GM04504 (cell line): Measurements from ENCODE around the gene OPCML.
A peak's percentile ranks its signal among the peaks of the same experiment; 100 is the strongest.

ENCODE experiments used
- DNase-seq: peaks from one replicate; pipeline ENCODE4 v3.0.0-alpha.2; 2012; ENCODE audit warnings: low read depth

OPCML gene

GRCh38 chr11:133026952-133027351 lies 505.3 kb downstream of the OPCML start:
- no peak for DNase-seq

- DNase-seq, result no peak
Observed at GRCh38 chr11:133024301-133024700, 508.0 kb downstream of the OPCML start.

- DNase-seq, result no peak
Observed at GRCh38 chr11:133023232-133023631, 509.1 kb downstream of the OPCML start.

GRCh38 chr11:133021553-133021952 lies 510.7 kb downstream of the OPCML start:
- DNase-seq, result no peak

- no peak for DNase-seq
Observed at GRCh38 chr11:133020372-133020714, 512.0 kb downstream of the OPCML start.

- DNase-seq, result no peak
Observed at GRCh38 chr11:133019545-133020371, 512.5 kb downstream of the OPCML start.

- DNase-seq, result no peak
Observed at GRCh38 chr11:133015457-133015856, 516.8 kb downstream of the OPCML start.

- DNase-seq, result no peak
Observed at GRCh38 chr11:133014337-133014736, 518.0 kb downstream of the OPCML start.

GRCh38 chr11:133012803-133013202 lies 519.5 kb downstream of the OPCML start:
- no peak for DNase-seq

- no peak for DNase-seq
Observed at GRCh38 chr11:133011604-133012003, 520.7 kb downstream of the OPCML start.

GRCh38 chr11:133007027-133007584 lies 525.2 kb downstream of the OPCML start:
- DNase-seq, result no peak

- no peak for DNase-seq
Observed at GRCh38 chr11:133004369-133004768, 527.9 kb downstream of the OPCML start.

- DNase-seq, result no peak
Observed at GRCh38 chr11:132999516-132999915, 532.8 kb downstream of the OPCML start.

GRCh38 chr11:132999031-132999430 lies 533.3 kb downstream of the OPCML start:
- no peak for DNase-seq

- DNase-seq, result no peak
Observed at GRCh38 chr11:132997396-132997795, 534.9 kb downstream of the OPCML start.

GRCh38 chr11:132994966-132995365 lies 537.3 kb downstream of the OPCML start:
- DNase-seq, result no peak

GRCh38 chr11:132993991-132994502 lies 538.3 kb downstream of the OPCML start:
- no peak for DNase-seq

GRCh38 chr11:132992838-132993631 lies 539.3 kb downstream of the OPCML start:
- no peak for DNase-seq

- no peak for DNase-seq
Observed at GRCh38 chr11:132988411-132988810, 543.9 kb downstream of the OPCML start.

GRCh38 chr11:132987936-132988335 lies 544.4 kb downstream of the OPCML start:
- DNase-seq, result peak; percentile 33

- no peak for DNase-seq
Observed at GRCh38 chr11:132983641-132983978, 548.7 kb downstream of the OPCML start.

- DNase-seq, result no peak
Observed at GRCh38 chr11:132982772-132983640, 549.3 kb downstream of the OPCML start.
